Lower leg skin (tissue), 3 donors: ENCODE data around the gene FAM153A.
"Not testable (repeated sequence)": the region's sequence is repeated elsewhere in the genome, so short reads cannot be mapped to it uniquely, and the experiment has no call there.

ENCODE experiments used
- CTCF ChIP-seq, 3 donors: fragments of 450-650 bp; IDR thresholded peaks; one replicate each; pipeline ENCODE4 v1.5.1; 2016; ENCODE audit warnings: antibody characterized with exemption in 3 of 3, mild to moderate bottlenecking in 3 of 3, moderate library complexity in 2 of 3
- POLR2A ChIP-seq, 2 donors: fragments of 450-650 bp; IDR thresholded peaks; one replicate each; pipeline ENCODE4 v1.6.1; 2016 to 2017; ENCODE audit warnings: antibody characterized with exemption in 2 of 2, mild to moderate bottlenecking in 1 of 2, moderate library complexity in 1 of 2

GRCh38 chr5:177723831-177724485 is 58.7 kb downstream of the FAM153A start:
- not testable (repeated sequence) for TF ChIP-seq CTCF, POLR2A (IDR thresholded peaks at IDR 0.05)
